ENCODE measurements around the gene ILKAP.

DNA sequence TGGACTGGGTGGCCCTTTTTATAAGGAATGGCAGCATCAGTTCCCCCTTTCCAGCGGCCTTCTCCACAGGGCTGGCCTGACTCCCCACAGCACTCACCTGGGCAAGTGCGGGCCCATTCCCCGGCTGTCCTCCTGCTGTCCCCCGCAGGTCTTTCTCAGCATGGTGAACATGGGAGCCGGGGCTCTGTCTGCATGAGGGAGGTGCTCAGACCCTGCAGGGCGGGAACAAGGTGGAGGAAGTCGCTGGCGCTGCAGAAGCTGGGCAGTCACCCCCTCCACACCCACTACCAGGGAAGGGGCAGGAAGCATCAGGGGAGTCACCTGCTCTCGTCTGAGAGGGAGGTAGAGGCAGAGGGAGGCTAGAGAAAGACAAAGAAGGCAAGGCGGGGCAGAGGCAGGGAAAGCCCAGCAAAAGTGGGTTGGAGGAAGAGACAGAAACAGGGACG is 24.1 kb upstream of the ILKAP start:
- TF ChIP-seq, protein P1, sequence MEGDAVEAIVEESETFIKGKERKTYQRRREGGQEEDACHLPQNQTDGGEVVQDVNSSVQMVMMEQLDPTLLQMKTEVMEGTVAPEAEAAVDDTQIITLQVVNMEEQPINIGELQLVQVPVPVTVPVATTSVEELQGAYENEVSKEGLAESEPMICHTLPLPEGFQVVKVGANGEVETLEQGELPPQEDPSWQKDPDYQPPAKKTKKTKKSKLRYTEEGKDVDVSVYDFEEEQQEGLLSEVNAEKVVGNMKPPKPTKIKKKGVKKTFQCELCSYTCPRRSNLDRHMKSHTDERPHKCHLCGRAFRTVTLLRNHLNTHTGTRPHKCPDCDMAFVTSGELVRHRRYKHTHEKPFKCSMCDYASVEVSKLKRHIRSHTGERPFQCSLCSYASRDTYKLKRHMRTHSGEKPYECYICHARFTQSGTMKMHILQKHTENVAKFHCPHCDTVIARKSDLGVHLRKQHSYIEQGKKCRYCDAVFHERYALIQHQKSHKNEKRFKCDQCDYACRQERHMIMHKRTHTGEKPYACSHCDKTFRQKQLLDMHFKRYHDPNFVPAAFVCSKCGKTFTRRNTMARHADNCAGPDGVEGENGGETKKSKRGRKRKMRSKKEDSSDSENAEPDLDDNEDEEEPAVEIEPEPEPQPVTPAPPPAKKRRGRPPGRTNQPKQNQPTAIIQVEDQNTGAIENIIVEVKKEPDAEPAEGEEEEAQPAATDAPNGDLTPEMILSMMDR (IDR thresholded peaks at IDR 0.05; ENCODE audit: low read length): no peak
- no peak for TF ChIP-seq EZH2 (IDR thresholded peaks at IDR 0.05; ENCODE audit: borderline replicate concordance, low read length)
